ENCODE results near the gene TBL1Y. TPM values are rescaled to one million over a fixed set of nuclear protein-coding genes. Genes with fewer than 3 reads are reported as not detected.
"Not testable (repeated sequence)": the region's sequence is repeated elsewhere in the genome, so short reads cannot be mapped to it uniquely, and the experiment has no call there.

The TBL1Y gene
- total RNA-seq, result not detected
- long read RNA-seq, donor 1, result 0 reads
- long read RNA-seq, donor 2, result 0 reads

DNA sequence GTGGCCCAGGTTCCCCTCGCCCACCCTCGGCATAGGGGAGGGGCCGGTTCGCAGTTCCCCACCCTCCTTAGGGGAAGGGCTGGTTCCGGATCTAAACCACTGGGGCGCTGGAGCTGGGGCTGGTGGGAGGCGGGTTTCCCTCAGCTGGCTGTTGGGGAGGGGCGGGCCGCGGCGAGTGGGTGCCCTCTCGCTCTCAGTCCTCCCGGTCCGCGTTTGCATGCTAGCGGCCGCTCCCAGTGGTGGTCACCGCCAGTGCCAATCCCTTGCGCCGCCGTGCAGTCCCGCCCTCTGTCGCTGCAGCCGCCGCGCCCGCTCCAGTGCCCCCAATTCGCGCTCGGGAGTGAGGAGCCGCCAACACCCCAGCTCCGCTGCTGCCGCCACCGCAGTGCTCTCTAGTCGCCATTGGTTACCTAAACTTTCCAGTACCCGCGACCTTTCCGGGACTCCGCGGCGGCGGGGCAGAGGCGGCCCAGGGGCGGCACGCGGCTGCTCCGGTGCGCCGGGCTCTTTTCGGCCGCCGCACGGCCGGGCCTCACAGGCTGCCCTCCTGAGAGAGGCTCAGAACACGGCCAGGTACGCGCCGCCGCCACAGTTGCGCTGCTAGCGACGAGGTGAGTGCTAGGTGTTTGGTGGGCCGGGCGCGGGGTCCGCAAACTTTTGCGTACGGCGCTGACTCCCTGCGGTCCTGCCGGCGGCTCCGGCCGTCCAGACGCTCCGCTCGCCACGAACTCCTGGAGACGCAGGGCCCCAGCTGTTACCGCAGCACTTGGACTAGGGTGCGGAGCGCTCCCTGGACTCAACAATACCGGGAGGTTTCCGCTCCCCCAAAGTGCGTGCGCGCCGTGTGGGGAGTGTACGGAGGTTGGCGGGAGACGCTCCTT lies at the start of gene TBL1Y:
TBL1Y (plus strand) TSS at position 326 of the 881 bp plus-strand sequence. CDS start 114,388 bp downstream, outside the sequence.
- DNase-seq (ENCODE audit: low spot score), result no peak
- intact Hi-C loops (cut with DNase I), result no loop called here

DNA sequence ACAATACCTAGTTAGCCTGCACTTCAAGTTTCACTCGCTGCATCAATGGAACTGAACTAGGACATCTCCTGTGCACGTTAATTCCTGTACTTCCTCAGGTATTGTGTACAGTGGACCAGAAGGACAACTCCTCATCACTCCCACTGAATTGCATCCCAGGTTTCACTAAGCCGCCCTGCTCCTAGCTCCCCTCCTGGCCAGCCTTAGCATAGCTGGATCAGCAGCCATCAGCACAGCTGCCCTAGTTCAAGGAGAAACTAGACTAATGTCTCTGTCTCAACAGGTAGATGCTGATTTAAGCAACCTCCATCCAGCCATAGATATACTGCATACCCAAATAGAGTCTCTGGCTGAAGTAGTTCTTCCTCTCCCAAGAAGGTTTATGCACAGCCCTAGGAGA lies 16.0 kb upstream of the TBL1Y start:
- no peak for DNase-seq (ENCODE audit: low spot score)
- intact Hi-C loops (cut with DNase I), result no loop called here

DNA sequence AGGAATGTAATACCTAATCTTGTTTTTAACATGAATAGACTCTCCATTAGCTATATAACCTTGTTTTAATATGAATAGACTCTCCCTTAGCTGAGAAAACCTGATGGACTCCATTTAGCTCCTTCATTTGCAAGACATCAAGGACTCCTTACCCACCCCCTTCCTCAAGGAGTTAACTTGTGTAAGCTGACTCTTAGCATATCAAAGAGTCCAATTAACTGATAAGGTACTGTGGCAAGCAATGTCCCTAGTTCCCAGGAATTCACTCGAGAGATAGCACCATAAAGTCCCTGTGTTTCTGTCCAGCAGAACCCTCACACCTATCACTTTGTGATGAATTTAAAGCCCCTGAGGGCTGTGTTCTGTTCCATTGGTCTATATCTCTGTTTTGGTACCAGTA lies 15.3 kb upstream of the TBL1Y start:
- intact Hi-C loops (cut with DNase I), result no loop called here
- no peak for DNase-seq (ENCODE audit: low spot score)

DNA sequence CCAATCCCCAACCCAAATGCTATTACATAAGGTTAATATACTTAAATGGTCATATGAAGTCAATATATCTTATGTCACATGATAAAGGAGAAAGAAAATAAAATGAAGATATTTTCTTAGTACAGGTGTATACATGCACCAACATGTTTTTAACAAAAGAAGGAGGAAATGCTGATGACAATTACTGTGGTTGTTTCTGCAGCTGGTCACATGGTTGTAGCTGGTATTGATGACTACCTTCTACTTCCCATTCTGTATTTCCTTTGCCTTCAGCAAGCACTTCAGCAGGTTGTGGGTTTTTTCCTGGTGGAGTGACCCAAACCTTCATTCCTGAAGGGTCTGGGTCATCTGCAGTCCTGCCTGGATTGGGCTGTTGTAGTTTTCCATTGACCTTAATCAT lies 8.4 kb upstream of the TBL1Y start:
- intact Hi-C loops (cut with DNase I); DNase-seq (ENCODE audit: low spot score): not testable (repeated sequence)

DNA sequence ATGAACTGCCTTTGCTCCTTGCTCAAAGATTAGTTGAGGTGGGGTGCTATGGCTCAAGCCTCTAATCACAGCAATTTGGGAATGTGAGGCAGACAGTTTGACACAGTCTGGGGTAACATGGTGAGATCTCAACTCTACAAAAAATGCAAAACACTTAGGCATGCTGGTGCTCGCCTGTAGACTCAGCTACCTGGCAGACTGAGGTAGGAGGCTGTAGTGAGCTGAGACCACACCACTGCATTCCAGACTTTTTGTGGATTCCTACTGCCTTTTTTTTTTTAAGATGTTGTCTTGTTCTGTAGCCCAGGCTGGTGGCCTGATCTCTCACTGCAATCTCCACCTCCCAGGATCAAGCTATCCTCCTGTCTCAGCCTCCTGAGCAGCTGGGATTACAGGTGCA lies 2.9 kb upstream of the TBL1Y start:
- intact Hi-C loops (cut with DNase I), result no loop called here

DNA sequence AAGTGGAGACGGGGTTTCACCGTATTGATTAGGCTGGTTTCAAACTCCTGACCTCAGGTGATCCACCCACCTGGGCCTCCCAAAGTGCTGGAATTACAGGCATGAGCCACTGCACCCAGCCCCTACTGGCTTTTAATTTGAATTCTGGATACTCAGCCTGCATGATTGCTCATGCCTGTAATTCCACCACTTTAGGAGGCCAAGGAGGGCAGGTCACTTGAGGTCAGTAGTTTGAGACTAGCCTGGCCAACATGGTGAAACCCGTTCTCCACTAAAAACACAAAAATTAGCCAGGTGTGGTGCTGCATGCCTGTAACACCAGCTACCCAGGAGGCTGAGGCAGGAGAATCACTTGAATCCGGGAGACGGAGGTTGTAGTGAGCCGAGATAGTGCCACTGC lies 2.5 kb upstream of the TBL1Y start:
- DNase-seq (ENCODE audit: low spot score); intact Hi-C loops (cut with DNase I): not testable (repeated sequence)

More for the DNA sequence above, 2.9 kb upstream of the TBL1Y start:
- no peak for DNase-seq (ENCODE audit: low spot score)

DNA sequence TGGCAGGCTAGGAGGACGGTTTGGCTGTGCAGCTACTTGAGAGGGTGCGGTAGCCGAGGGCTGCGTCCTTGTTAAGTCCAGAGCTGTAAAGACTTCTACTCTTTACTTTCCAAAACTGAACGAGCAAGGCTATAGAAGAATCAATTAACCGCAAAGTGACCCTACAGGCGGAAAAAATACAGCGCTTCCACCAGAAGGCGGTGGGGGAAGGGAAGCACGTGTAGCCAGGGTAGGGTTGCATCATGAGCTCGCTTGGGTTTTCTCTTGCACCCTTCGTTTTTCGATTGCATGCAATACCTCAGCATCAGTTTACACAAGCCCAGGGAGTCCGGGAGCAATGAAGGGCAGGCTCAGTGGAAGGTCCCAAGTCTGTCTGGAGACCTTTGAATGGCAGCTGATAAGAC lies 1.4 kb upstream of the TBL1Y start:
- intact Hi-C loops (cut with DNase I), result no loop called here
- DNase-seq (ENCODE audit: low spot score), result no peak

DNA sequence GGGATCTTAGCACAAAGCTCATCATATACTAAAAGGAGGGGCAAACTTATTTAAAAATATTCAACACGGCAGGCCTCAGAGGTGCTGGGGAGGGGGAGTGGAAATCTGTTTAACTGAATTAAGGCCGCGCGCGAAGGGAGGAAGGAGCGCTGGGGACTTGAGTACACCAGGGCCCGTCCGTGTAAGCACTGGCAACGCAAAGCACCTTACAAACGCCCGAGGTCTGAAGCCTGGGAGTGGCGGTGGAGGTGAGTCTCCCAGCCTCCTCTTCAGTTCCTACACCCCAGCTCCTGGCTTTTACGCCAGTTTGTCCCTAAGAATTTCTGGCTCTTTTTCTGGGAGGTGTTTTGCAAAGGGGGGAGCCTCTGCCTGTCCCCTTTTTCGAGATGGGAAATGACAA lies 641 bp upstream of the TBL1Y start:
- DNase-seq (ENCODE audit: low spot score), result no peak
- intact Hi-C loops (cut with DNase I), result no loop called here

DNA sequence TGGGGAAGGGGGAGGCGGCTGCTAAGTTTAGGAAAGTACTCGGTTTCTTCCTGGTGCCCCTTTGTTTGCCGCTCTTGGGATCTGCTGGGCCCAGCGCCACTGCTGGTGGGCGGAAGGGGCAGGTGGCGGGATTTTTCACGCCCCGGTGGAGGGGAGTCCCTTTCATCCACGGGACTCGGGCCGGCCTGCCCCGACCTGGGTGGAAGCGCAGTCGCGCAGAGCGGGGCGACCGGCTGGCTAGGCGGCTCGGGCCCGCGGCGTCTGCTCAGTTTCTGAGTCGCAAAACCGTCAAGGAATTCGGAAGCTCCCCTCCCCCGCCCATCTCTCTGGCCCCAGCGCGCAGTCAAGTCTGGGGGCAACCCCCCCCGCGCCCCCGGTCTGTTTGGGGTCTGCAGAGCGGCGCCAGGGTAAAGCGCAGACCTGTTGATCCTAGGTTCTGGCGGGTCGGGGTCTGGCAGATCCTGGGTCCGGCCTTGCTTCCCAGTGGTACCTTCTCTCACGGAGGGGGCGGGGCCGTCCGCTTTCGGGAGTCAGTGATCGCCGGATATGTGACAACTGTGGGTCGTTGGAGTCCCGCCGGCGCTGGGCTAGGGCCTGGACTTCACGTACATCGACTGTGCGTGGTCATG lies 870 bp downstream of the TBL1Y start, which contains the start of gene AMELY:
AMELY (minus strand) TSS at position 500 of the 629 bp plus-strand sequence. CDS start 39,144 bp downstream, outside the sequence.
- intact Hi-C loops (cut with DNase I), result no loop called here
- DNase-seq (ENCODE audit: low spot score), result no peak

DNA sequence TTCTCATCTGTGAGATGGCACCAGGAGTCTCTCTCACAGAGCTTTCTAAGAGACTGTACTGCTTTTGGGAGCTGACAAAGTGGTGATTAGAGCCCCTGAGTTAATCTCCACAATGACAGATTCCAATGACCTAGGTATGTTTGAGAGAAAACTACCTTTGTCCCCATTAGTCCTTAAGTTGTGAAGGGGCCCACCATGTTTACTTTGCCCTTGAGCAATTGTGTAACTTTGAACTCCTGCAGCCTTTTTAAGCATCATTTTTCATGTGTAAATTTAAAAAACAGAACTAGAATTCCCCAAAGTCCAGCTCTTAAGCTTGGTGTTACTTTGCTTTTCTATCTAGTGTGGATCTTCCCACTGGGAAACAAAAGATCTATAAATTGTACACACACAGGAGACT lies 2.9 kb downstream of the TBL1Y start:
- no peak for DNase-seq (ENCODE audit: low spot score)
- intact Hi-C loops (cut with DNase I), result no loop called here

DNA sequence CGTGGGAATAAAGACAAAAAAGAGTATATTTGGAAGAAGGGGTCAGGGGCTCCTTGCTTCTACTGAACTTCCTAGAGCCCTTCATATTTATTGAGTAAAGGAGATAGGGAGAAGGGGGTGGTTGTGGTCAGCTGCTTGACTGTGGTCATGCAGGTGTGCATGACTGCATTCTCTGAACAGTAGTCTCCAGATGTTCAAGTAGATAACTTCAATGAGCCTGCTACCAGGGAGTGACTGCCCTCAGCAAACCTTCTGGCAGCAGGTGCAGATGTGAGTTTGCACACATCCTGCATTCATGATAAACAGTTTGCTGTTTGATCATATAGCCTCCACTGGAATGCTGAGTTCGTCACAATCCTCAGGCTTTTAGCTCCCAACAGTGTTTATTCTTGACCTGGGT lies 10.6 kb downstream of the TBL1Y start:
- intact Hi-C loops (cut with DNase I), result no loop called here
- no peak for DNase-seq (ENCODE audit: low spot score)

DNA sequence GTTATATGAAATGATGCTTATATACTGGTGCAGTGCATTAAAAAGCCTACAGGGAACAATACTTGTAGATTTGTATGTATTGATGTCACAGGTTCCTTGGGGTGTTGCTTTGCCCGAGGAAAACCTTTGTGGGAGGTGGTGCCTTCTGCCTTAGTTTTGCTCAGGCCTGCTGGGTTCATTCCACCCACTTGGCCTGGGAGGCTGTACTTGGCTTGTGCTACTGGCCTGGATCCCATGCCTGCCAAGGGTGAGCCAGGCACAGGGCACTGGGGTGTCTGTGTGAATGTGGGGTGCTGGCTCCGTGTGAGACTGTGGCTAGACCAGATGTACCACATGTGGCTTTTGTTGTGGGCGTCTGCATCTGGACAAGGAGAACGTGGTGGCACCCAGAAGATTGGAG lies 17.8 kb downstream of the TBL1Y start:
- intact Hi-C loops (cut with DNase I), result no loop called here
- DNase-seq (ENCODE audit: low spot score), result no peak

DNA sequence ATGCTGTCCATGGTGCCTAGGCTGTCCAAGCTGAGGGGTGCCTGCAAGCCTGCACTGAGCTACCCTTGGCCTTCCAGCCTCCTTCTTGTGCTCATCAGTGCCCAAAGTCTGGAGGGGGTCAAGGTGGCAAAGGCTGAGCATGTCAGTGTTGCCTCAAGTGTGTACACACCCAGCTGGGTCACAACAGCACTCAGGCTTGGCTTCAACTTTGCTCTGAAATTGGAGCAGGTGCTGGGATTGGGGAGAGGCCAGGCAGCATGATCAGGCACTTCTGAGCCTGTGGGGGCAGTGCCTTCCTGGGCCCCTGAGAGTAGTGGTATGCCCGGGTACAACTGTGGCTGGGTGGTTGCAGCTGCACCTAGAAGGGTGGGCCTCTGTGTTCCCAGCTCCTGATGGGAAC lies 18.7 kb downstream of the TBL1Y start:
- intact Hi-C loops (cut with DNase I), result no loop called here
- no peak for DNase-seq (ENCODE audit: low spot score)

DNA sequence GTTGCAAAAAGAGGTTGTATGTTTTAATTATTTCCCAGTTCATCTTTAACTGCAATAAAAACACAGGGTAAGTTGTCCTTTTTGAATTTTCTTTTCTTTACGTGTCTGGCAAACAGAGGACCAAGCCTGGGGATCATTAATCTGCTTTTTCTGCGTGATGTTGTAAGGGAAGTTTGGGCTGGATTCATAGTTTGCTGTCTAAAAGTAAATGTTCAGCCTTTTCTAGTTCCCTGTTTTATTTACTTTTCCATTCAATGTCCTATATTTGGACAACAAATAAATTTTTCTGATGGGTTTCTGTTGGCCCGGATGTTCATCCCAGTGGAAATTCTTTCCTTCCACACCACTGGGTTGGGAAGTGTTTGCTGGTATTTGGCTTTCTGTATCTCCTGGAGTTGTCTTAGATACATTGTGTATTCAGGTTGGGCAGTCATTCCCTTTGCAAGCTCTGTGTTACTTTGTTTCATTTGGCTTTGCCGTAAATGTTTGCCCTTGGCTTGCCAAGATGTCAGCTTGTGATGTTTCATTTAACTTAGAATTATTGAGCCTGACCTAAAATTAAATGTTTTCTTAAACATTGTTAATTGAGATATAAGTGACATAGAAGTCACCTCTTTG lies 21.4 kb downstream of the TBL1Y start:
- intact Hi-C loops (cut with DNase I), result no loop called here
- no peak for DNase-seq (ENCODE audit: low spot score)

DNA sequence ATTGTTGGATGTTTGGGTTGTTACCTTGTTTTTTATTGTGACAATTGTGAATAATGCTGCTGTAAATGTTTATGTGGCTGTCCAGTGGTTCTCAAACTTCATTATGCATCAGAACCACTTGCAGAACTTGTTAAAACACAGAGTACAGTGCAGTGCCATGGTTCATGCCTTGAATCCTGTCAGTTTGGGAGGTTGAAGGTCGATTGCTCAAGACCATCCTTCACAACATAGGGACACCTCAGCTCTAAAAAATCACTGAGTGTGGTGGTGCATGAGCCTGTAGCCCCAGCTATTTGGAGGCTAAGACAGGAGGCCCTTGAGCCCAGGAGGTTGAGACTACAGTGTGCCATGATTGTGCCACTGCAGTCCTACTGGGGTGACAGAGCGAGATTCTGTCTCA lies 25.0 kb downstream of the TBL1Y start:
- intact Hi-C loops (cut with DNase I), result no loop called here
- no peak for DNase-seq (ENCODE audit: low spot score)

DNA sequence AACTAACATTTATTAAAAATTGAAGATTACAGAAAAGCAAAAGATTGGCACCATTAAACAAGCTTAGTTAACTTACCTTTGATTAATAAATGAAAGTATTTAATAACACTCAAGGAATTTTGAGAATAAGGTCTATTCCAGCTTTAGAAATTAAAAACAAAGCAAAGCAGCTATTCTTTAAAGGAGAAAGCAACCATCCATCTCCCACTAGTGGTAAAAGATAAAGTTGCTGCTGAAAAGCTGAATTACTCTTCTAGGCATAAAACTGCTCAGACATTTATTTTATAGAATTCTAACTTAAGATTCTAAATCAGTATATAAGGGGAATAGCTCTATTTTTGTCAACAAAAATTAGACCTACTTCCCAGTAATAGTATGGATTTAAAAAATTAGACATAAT lies 37.2 kb downstream of the TBL1Y start:
- DNase-seq (ENCODE audit: low spot score), result no peak
- intact Hi-C loops (cut with DNase I), result no loop called here

DNA sequence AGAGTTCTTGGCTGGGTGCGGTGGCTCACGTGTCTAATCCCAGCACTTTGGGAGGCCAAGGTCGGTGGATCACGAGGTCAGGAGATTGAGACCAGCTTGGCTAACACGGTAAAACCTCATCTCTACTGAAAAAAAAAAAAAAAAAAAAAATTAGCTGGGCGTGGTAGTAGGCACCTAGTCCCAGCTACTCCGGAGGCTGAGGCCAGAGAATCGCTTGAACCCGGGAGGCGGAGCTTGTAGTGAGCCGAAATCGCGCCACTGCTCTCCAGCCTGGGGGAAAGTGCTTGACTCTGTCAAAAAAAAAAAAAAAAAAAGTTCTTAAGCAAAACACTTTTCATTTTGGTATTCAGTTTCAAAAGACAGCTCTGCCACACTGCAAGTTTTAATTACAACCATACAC lies 37.9 kb downstream of the TBL1Y start:
- intact Hi-C loops (cut with DNase I), result no loop called here
- no peak for DNase-seq (ENCODE audit: low spot score)

DNA sequence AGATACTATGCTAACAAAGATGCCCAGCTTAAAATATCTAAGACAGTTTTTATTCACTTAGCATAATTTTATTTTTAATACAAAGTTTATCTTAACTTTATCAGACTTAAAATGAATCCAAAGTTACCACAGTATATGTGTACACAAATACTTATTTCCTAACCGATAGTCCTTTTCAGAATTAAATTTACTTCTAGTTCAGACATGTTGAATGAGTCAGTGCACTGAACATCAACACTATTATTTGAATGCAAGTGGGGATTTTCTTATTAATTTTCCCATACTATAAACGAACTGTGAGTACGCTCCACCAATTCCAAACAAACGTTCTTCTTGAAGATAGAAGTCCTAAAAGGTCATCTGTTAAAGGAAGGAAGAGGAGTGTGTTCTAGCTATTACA lies 39.5 kb downstream of the TBL1Y start:
- DNase-seq (ENCODE audit: low spot score), result no peak
- intact Hi-C loops (cut with DNase I), result no loop called here

DNA sequence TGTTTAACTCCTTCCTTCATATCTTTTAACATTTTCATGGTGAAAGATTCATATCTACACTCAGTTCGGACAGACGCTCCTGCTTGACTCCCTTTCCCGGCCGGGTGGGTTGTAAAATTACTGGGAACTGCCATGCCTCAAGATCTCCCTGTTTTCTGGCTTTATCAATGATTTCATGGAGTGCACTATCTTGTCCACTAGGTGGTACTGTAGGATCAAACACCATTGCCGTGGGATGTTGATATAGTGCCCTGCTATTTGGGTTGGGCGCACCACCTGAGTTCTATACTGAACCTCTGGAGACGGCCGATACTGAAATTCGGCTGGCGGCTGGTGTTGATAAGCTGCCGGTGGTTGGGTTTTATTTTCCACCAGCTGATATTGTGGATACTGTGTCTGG lies 54.2 kb downstream of the TBL1Y start:
- no peak for DNase-seq (ENCODE audit: low spot score)
- intact Hi-C loops (cut with DNase I), result no loop called here

DNA sequence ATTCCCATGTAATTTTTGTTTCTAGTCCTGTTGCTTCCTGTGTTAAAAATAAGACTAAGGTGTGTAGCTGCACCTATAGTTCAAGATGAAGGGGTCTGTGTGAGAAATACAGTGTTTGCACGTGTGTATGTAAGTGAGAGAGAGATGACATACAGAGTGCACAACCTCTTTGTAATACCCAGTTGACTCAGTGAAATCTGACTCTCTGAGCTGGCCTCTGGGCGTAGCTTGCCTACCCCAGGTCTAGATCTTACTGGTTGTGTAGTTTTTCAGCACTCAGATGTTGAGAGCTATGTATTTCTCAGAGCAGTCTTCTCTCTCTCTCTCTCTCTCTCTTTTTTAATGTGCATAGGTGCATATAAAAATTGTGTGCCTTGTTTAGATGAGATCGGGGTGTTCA lies 56.0 kb downstream of the TBL1Y start:
- intact Hi-C loops (cut with DNase I), result no loop called here
- DNase-seq (ENCODE audit: low spot score), result no peak
